HCT116 (cell line): ENCODE results near the gene RGSL1. TPM values are rescaled to one million over a fixed set of nuclear protein-coding genes. Genes with fewer than 3 reads are reported as not detected.

Experiments
- ATAC-seq: fragments of 200-7000 bp; cut with Tn5 transposase; 2 replicates; pipeline ENCODE4 v1.9.1; 2020; ENCODE audit warnings: mild to moderate bottlenecking, moderate library complexity
- BruUV-seq: library from RNA; stranded (reverse); fragments of 400-500 nt; replicated peaks from 2 replicates; lab custom pipeline; 2021; lab: Mats Ljungman, UMichigan
- CTCF ChIA-PET: fragments of 300-600 bp; sonication (Branson Sonifier 250); formaldehyde crosslinking; loops from one replicate; lab custom pipeline; 2021; ENCODE audit warnings: antibody characterized with exemption; lab: Charles Lee
- POLR2A ChIA-PET: fragments of 300-600, 350-600 bp; sonication (Branson Sonifier 250); formaldehyde crosslinking; loops from one replicate; lab custom pipeline; 2021; ENCODE audit warnings: antibody characterized with exemption; lab: Charles Lee
- RAD21 ChIA-PET, 2 experiments: fragments of 300-600 bp; sonication (Branson Sonifier 250); formaldehyde crosslinking; loops; one replicate each; lab custom pipeline; 2023; ENCODE audit warnings: low total read pairs in 2 of 2; ENCODE audit not compliant: uncharacterized antibody in 2 of 2, unreplicated experiment in 2 of 2, low non-redundant PET in 1 of 2; lab: Charles Lee
- DNase-seq: peaks from one replicate; pipeline ENCODE4 v3.0.0-alpha.2; 2010; ENCODE audit warnings: low read depth, low spot score
- H2AFZ ChIP-seq: fragments of 200-600 bp; shearing (Covaris generic), sonication (generic); 2 replicates; pipeline ENCODE4 v1.6.1; 2017; ENCODE audit warnings: low read depth, mixed run types, mixed read lengths, antibody characterized with exemption, low read length; ENCODE audit not compliant: poor library complexity, severe bottlenecking
- H3K27ac ChIP-seq: 2 replicates; pipeline ENCODE4 v1.5.1; 2012; ENCODE audit warnings: low read depth, low read length
- H3K27me3 ChIP-seq: fragments of 200-600 bp; sonication (generic); 2 replicates; pipeline ENCODE4 v1.6.1; 2016; ENCODE audit warnings: mixed run types, low read length, mixed read lengths; ENCODE audit not compliant: insufficient read depth
- H3K36me3 ChIP-seq, 2 experiments: fragments of 200-500 bp in 1 of 2; fragments of 200-600 bp in 1 of 2; sonication (Bioruptor generic) in 1 of 2; sonication (generic) in 1 of 2; 2 replicates each; pipeline versions ENCODE4 v1.5.1 to v1.6.1; 2014 to 2016; ENCODE audit warnings: low read length in 2 of 2, inconsistent platforms in 1 of 2, mixed read lengths in 1 of 2, mixed run types in 1 of 2; ENCODE audit not compliant: insufficient read depth in 2 of 2, control insufficient read depth in 1 of 2
- H3K4me1 ChIP-seq, 2 experiments: fragments of 200-600 bp in 1 of 2; sonication (generic) in 1 of 2; 2 replicates each; pipeline versions ENCODE4 v1.5.1 to v1.6.1; 2012 to 2017; ENCODE audit warnings: low read length in 2 of 2, inconsistent platforms in 1 of 2, mild to moderate bottlenecking in 1 of 2, mixed read lengths in 1 of 2, mixed run types in 1 of 2, moderate library complexity in 1 of 2; ENCODE audit not compliant: insufficient read depth in 2 of 2, control insufficient read depth in 1 of 2
- H3K4me2 ChIP-seq: fragments of 200-600 bp; sonication (generic); 2 replicates; pipeline ENCODE4 v1.6.1; 2017; ENCODE audit warnings: mixed run types, low read length, mixed read lengths
- H3K4me3 ChIP-seq, 2 experiments: fragments of 200-600 bp in 1 of 2; sonication (generic) in 1 of 2; replicated peaks in 1 of 2; 2 replicates each; pipeline ENCODE4 v1.5.1; 2011 to 2016; ENCODE audit warnings: low read length in 2 of 2, control low read depth in 1 of 2, low read depth in 1 of 2, mild to moderate bottlenecking in 1 of 2, mixed read lengths in 1 of 2, mixed run types in 1 of 2
- H3K79me2 ChIP-seq: fragments of 200-600 bp; sonication (generic); 2 replicates; pipeline ENCODE4 v1.6.1; 2017; ENCODE audit warnings: mild to moderate bottlenecking, mixed run types, low read length, moderate library complexity, mixed read lengths; ENCODE audit not compliant: insufficient read depth
- H3K9ac ChIP-seq: fragments of 200-600 bp; sonication (generic); 2 replicates; pipeline ENCODE4 v1.6.1; 2016; ENCODE audit warnings: low read length, mixed read lengths
- H3K9me2 ChIP-seq: fragments of 200-600 bp; sonication (generic), shearing (Covaris generic); 2 replicates; pipeline ENCODE4 v1.6.1; 2017; ENCODE audit warnings: mixed run types, mild to moderate bottlenecking, moderate library complexity; ENCODE audit not compliant: insufficient read depth
- H3K9me3 ChIP-seq, 2 experiments: fragments of 200-500 bp in 1 of 2; fragments of 200-600 bp in 1 of 2; sonication (Bioruptor generic) in 1 of 2; sonication (generic) in 1 of 2; 2 replicates each; pipeline ENCODE4 v1.6.1; 2014 to 2017; ENCODE audit warnings: low read length in 2 of 2, mixed read lengths in 2 of 2, inconsistent platforms in 1 of 2, low read depth in 1 of 2, mild to moderate bottlenecking in 1 of 2, mixed run types in 1 of 2, moderate library complexity in 1 of 2; ENCODE audit not compliant: control insufficient read depth in 1 of 2, insufficient read depth in 1 of 2
- H4K20me1 ChIP-seq: fragments of 200-600 bp; sonication (generic), shearing (Covaris generic); 2 replicates; pipeline ENCODE4 v1.6.1; 2017; ENCODE audit warnings: mixed run types, mild to moderate bottlenecking, moderate library complexity; ENCODE audit not compliant: insufficient read depth
- ATF3 ChIP-seq: IDR thresholded peaks from 2 replicates; pipeline ENCODE4 v1.6.1; 2012
- CBX3 ChIP-seq: IDR thresholded peaks from 2 replicates; pipeline ENCODE4 v1.6.1; 2012; ENCODE audit warnings: low read depth
- CTCF ChIP-seq, 3 experiments: fragments of 200-600 bp in 1 of 3; sonication (generic) in 1 of 3; IDR thresholded peaks in 2 of 3; conservative IDR thresholded peaks in 1 of 3; 2 replicates each; pipeline ENCODE4 v1.5.1; 2012 to 2017; ENCODE audit warnings: low read depth in 2 of 3, low read length in 2 of 3, antibody characterized with exemption in 1 of 3, borderline replicate concordance in 1 of 3, control low read depth in 1 of 3, mild to moderate bottlenecking in 1 of 3, mixed read lengths in 1 of 3, mixed run types in 1 of 3, moderate library complexity in 1 of 3; ENCODE audit not compliant: insufficient read depth in 1 of 3
- EGR1 ChIP-seq: IDR thresholded peaks from 2 replicates; pipeline ENCODE4 v1.6.1; 2012; ENCODE audit warnings: low read depth
- EZH2 ChIP-seq: fragments of 200-600 bp; sonication (generic); IDR thresholded peaks from 2 replicates; pipeline ENCODE4 v1.6.1; 2017; ENCODE audit warnings: antibody characterized with exemption, mixed run types
- MAX ChIP-seq: IDR thresholded peaks from 2 replicates; pipeline ENCODE4 v1.6.1; 2012
- POLR2AphosphoS5 ChIP-seq: IDR thresholded peaks from 2 replicates; pipeline ENCODE4 v1.6.1; 2011; ENCODE audit warnings: mild to moderate bottlenecking, low read depth, low read length, moderate library complexity
- RAD21 ChIP-seq: IDR thresholded peaks from 2 replicates; pipeline ENCODE4 v1.6.1; 2012; ENCODE audit warnings: low read depth, mild to moderate bottlenecking
- REST ChIP-seq: IDR thresholded peaks from 2 replicates; pipeline ENCODE4 v1.6.1; 2012; ENCODE audit warnings: low read depth
- SIN3A ChIP-seq: IDR thresholded peaks from 2 replicates; pipeline ENCODE4 v1.6.1; 2012; ENCODE audit warnings: low read depth
- SP1 ChIP-seq: IDR thresholded peaks from 2 replicates; pipeline ENCODE4 v1.6.1; 2012; ENCODE audit warnings: low read depth
- TCF7L2 ChIP-seq: IDR thresholded peaks from 2 replicates; pipeline ENCODE4 v1.7.0; 2011; ENCODE audit warnings: borderline replicate concordance, inconsistent platforms; ENCODE audit not compliant: insufficient read depth, insufficient read length; ENCODE audit errors: extremely low read depth
- YY1 ChIP-seq: IDR thresholded peaks from 2 replicates; pipeline ENCODE4 v1.6.1; 2011; ENCODE audit warnings: low read length, low read depth, moderate library complexity, mild to moderate bottlenecking; ENCODE audit not compliant: insufficient replicate concordance; ENCODE audit errors: extremely low read depth
- ZFX ChIP-seq: fragments of 450-650 bp; IDR thresholded peaks from 2 replicates; pipeline ENCODE4 v1.6.1; 2017
- intact Hi-C: fragments of 100-400 bp; cut with micrococcal nuclease; formaldehyde crosslinking; loops from 2 replicates; pipeline ENCODE4 v1.10.0; 2022
- total RNA-seq: library from RNA; stranded (reverse); gene quantifications from one replicate; pipeline ENCODE4 v1.2.1, GENCODE V29; 2021; ENCODE audit not compliant: unreplicated experiment

The RGSL1 gene
- total RNA-seq, 1 experiment from 2014 or later: not detected

- no peak for TF ChIP-seq REST
- no peak for TF ChIP-seq TCF7L2
- no peak for TF ChIP-seq ZFX
- TF ChIP-seq SP1: no peak
- TF ChIP-seq CBX3: no peak
- TF ChIP-seq EGR1: no peak
Observed at GRCh38 chr1:182407724-182408123, 42.2 kb upstream of the RGSL1 start (continued).

GRCh38 chr1:182408435-182409075 is 41.4 kb upstream of the RGSL1 start:
- ChIA-PET POLR2A (interaction anchor here (3.0 kb wide), 1 partner anchor 17 kb away, joined by 15 read pairs; the partner anchor contains the start of gene GLUL), CTCF (interaction anchor here (1.4 kb wide), 1 partner anchor 12 kb away, joined by 6 read pairs; no protein-coding TSS in a partner anchor), RAD21 (no interaction called here)
- ATAC-seq: no peak
- H3K4me1 ChIP-seq: no peaks in the 10 kb centered on the region
- no TSS peak for BruUV-seq
- DNase-seq: no peak
- H3K4me2 ChIP-seq: no peak overlapping the region
- intact Hi-C loops: no loop called here
- H3K79me2 ChIP-seq: no peaks in the 10 kb centered on the region
- no peaks in the 10 kb centered on the region for H3K9me2 ChIP-seq
- H3K27ac ChIP-seq: no peak overlapping the region
- no peaks in the 10 kb centered on the region for H3K27me3 ChIP-seq
- H4K20me1 ChIP-seq: no peaks in the 10 kb centered on the region
- no peak overlapping the region for H3K9ac ChIP-seq
- no peak overlapping the region for H3K4me3 ChIP-seq
- no peaks in the 10 kb centered on the region for H3K9me3 ChIP-seq
- H2AFZ ChIP-seq: no peak overlapping the region
- no peaks in the 10 kb centered on the region for H3K36me3 ChIP-seq
- TF ChIP-seq CBX3: no peak
- no peak for TF ChIP-seq EZH2
- no peak for TF ChIP-seq CTCF (IDR thresholded peaks at IDR 0.05 in 2 of 3, conservative IDR thresholded peaks at IDR 0.05 in 1 of 3; ENCODE audit: borderline replicate concordance in 1 of 3, insufficient read depth in 1 of 3, low read depth in 2 of 3, low read length in 2 of 3)
- no peak for TF ChIP-seq EGR1
- TF ChIP-seq TCF7L2: no peak
- TF ChIP-seq ATF3: no peak
- TF ChIP-seq YY1: no peak
- no peak for TF ChIP-seq RAD21
- no peak for TF ChIP-seq POLR2AphosphoS5
- no peak for TF ChIP-seq REST
- no peak for TF ChIP-seq SIN3A
- TF ChIP-seq MAX: no peak
- TF ChIP-seq ZFX: no peak
